ENCODE data around the gene TNS2.
"Not testable (repeated sequence)": the region's sequence is repeated elsewhere in the genome, so short reads cannot be mapped to it uniquely, and the experiment has no call there.

TNS2 gene

DNA sequence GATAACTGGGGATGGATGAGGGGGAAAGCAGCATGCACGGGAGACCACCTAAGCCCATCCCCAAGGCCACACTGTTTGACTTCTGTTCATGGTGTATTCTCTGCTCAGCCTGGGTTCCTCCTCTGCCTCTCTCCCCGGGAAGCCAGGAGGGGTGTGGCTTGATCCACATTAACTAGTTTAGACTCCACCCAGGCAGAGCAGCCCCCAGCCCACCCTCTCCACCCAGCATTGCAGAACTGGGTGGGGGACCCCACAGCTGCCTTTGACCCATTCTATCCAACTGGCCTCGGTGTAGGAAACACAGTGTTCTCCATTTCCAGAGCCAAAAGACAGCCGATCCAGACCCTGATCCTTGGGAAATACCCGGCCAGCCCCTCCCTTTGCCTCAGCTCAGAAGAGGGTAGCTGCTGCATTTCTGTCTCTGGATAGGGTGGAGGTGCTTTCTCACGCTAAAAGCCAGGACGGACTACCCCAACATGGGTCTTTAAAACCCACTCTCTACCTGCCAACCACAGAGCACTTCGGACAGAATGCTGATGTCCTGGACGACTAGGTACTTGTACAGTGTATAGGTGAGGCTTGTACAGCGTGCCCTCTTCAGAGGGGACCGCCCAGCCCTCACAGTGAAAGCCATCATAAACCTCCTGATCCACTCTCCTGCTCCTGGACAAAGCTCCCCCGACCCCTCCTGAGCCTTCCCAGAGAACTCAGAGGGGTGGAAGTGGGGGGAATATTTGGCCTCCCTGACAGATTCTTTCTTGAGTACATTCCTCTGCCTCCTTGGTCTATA is 20.0 kb downstream of the TNS2 start:
- DNase-seq (ENCODE audit: low read depth), result no peak

GRCh38 chr12:53070877-53071492 is 21.1 kb downstream of the TNS2 start:
- no peak for DNase-seq (ENCODE audit: low read depth)

- DNase-seq (ENCODE audit: low read depth), result no peak
These were observed 22.0 kb downstream of the TNS2 start for GRCh38 chr12:53071591-53072551.

- no peak for DNase-seq (ENCODE audit: low read depth)
These were observed 24.0 kb downstream of the TNS2 start for GRCh38 chr12:53073881-53074280.

GRCh38 chr12:53074283-53074998 is 24.6 kb downstream of the TNS2 start:
- DNase-seq (ENCODE audit: low read depth), result no peak

DNA sequence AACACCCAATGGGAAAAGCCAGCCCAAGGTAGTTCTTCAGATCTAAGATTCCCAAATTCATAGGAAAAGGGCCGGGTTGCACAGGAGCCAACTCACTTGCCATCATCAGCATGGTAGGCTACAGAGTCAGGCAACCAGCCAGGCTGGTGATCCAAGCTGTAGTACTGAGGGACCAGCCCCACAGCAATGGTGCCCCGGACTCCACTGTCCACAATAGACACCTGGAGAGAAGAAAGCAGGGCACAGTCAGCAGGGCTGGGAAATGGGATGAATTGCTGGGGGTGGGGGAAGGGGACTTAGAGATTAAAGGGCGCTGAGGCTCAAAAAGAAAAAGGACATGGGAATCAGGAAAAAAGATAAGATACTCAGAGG is 25.1 kb downstream of the TNS2 start:
- DNase-seq (ENCODE audit: low read depth), result no peak

GRCh38 chr12:53076461-53076860 is 26.6 kb downstream of the TNS2 start:
- no peak for DNase-seq (ENCODE audit: low read depth)

GRCh38 chr12:53077030-53077429 is 27.2 kb downstream of the TNS2 start:
- no peak for DNase-seq (ENCODE audit: low read depth)

GRCh38 chr12:53078425-53079225 is 28.8 kb downstream of the TNS2 start:
- no peak for DNase-seq (ENCODE audit: low read depth)

DNA sequence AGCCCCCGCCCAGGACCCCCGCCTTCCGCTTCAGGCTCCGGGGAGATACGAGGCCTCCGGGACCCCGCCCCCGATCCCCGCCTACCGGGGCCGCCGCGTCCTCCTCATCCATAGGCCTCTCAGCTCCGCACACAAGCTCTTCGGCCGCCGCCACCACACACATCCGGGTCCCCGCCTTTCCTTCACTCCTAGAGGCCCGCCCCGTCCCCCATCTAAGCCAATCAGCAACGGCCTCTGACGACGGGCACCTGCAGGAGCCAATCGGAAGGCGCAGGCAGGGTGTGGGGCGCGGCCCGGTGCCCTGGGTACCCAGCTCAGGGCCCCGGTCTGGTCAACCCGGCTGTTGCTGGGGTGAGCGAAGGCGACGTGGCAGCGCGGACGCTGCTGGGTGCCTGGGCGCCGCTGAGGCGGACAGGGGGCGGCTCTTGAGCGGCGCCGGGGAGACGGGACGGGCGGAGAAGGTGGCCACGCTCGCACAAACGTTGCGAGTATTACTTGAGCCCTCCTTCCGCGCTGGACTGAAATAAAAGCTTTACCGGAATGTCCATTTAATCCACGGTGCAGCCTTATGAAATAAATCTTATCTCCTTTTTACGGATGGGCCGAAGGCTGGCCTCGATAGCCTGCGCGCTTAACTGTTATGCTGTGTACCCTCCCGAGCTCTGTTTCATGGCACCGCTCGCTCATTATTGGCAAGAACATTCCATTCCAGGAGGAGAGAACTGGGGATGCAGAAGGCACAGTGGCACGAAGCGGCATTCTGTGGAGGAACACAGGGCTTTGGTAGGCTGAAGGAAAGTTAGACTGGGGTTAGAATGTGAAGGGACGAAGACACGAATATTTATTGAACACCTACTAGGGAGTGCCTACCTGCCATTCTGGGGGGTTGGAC is 29.6 kb downstream of the TNS2 start, which contains the start of gene SPRYD3:
Gene SPRYD3, minus strand, starts transcription at position 165 of the 892 bp plus-strand sequence. Its CDS starts 57 bp downstream, at position 108.
- DNase-seq (ENCODE audit: low read depth), result peak; percentile 92

DNA sequence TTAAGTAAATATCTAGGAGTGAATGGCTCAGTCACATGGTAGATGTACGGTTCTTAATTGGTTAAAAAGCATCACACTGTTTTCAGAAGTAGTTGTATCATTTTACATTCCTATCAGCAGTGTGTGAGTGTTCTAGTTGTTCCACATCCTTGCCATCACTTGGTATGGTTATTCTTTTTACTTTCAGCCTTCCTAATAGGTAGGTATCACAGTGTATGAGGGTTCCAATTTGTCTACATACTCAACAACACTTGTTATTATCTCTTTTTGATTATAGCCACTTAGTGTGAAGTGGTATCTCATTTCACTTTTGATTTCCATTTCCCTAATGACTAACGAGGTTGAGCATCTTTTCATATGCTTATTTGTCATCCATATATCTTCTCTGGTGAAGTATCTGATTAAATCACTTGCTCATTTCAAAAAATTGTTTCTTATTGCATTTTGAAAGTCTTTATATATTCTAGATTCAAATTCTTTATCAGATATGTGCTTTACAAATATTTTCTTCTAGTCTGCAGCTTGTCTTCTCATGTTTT is 32.8 kb downstream of the TNS2 start:
- no peak for DNase-seq (ENCODE audit: low read depth)

DNA sequence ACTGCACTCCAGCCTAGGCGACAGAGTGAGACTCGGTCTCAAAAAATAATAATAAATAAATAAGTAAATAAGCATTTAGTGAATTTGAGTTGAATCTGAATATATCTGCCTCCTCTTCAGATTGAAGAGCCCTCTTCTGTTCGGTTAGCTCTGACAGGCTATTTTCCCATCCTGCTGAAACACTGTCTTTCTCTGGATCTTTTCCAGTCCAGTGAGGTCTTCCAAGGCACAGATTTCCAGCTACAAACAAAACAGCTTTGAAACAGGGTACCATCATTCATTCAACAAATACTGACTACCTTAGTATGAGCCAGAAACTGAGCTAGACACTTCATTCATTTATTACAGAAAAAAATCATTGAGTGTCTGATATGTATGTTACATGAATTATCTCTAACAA is 36.5 kb downstream of the TNS2 start:
- DNase-seq (ENCODE audit: low read depth), result no peak

- DNase-seq (ENCODE audit: low read depth), result no peak
These were observed 40.2 kb downstream of the TNS2 start for GRCh38 chr12:53090105-53090504.

GRCh38 chr12:53090554-53090953 is 40.7 kb downstream of the TNS2 start:
- DNase-seq (ENCODE audit: low read depth), result no peak

- no peak for DNase-seq (ENCODE audit: low read depth)
These were observed 41.9 kb downstream of the TNS2 start for GRCh38 chr12:53091756-53092155.

GRCh38 chr12:53093777-53094393 is 44.0 kb downstream of the TNS2 start:
- DNase-seq (ENCODE audit: low read depth), result no peak

DNA sequence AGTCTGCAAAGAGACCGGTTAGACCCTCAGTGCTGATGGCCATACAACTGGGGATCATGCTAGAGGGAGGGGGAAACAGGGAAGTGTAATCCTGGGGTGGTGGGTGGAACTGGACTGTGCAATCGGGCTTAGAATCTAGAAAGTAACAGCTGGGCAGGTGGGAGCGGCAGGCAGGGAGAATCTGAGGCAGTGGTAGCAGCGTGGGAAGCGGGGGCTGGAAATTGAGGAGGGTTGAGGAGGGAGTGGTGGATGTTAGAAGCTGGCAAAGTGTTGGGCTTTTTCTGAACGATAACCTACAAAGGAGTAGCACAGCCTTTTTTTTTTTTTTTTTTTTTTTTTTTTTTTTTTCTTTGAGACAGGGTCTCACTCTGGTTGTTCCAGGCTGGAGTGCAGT is 44.5 kb downstream of the TNS2 start:
- DNase-seq (ENCODE audit: low read depth), result no peak

DNA sequence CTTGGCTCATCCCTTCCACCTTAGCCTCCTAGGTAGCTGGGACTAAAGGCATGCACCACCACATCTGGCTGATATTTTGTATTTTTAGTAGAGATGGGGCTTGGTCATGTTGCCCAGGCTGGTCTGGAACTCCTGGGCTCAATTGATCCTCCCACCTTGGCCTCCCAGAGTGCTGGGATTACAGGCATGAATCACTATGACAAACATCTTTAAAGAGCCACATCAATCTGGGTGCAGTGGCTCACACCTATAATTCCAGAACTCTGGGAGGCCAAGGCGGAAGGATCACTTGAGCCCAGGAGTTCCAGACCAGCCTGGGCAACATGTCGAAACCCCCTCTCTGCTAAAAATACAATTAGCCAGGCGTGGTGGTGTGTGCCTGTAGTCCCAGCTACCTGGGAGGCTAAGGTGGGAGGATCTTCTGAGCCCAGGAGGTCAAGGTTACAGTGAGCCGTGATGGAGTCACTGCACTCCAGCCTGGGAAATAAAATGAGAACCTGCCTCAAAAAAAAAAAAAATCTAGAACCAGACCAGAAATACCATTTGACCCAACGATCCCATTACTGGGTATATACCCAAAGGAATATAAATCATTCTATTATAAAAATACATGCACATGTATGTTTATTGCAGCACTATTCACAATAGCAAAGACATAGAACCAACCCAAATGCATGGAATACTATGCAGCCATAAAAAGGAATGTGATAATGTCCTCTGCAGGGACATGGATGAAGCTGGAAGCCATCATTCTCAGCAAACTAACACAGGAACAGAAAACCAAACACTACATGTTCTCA is 45.1 kb downstream of the TNS2 start:
- not testable (repeated sequence) for DNase-seq (ENCODE audit: low read depth)

- DNase-seq (ENCODE audit: low read depth), result not testable (repeated sequence)
These were observed 45.7 kb downstream of the TNS2 start for GRCh38 chr12:53095596-53095895.

Measured in stimulated activated CD8-positive, alpha-beta memory T cell treated with anti-CD3 and anti-CD28 coated beads, Interleukin-15, amount 100 ng/mL, for 24 hours (primary cell).